IPS-18c (cell line): ENCODE data around the gene CEP70.
"Not testable (repeated sequence)": the region's sequence is repeated elsewhere in the genome, so short reads cannot be mapped to it uniquely, and the experiment has no call there.

Source experiments
- H3K4me3 ChIP-seq: 2 replicates; pipeline ENCODE4 v1.7.0; 2013; ENCODE audit warnings: low read depth, mild to moderate bottlenecking, low read length, moderate library complexity; ENCODE audit not compliant: insufficient read depth
- H3K9me3 ChIP-seq: one replicate; pipeline ENCODE4 v1.6.1; 2013; ENCODE audit warnings: mild to moderate bottlenecking, low read length, moderate library complexity; ENCODE audit not compliant: control insufficient read depth, insufficient read depth

The CEP70 gene

DNA sequence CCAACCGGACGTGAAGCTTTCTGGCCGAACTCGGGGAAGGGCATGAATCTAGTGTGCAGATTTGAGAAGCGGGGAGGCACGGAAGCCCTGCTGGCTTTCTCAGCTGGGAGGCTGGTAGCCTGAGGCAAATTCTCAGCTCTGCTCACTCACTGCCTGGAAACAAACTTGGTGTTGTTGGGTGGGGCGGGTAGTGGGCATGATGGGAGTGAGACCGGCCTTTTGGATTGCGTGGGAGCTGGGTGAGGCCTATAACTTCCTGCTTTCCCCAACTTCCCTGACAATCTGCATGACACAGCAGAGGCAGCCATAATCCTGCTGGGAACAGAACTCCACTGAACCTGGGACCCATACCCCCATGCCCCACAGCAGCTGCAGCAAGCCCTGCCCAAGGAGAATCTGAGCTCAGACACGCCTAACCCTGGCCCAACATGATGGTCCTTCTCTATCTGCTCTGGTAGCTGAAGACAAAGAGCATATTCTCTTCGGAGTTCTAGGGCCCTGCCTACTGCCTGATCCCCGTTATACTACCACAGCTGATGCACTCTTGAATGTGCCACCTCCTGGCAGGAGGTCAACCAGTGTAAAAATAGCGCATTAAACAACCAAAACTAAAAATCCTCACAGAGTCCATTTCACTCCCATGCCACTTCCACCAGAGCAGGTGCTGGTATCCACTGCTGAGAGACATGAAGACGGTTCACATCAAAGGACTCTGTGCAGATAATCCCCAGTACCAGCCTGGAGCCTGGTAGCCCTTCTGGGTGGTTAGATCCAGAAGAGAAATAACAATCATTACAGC is 44.7 kb downstream of the CEP70 start:
- Histone ChIP-seq H3K9me3 (peaks cover 3% of the 10 kb centered on the region), H3K4me3 (no peak overlapping the region)

DNA sequence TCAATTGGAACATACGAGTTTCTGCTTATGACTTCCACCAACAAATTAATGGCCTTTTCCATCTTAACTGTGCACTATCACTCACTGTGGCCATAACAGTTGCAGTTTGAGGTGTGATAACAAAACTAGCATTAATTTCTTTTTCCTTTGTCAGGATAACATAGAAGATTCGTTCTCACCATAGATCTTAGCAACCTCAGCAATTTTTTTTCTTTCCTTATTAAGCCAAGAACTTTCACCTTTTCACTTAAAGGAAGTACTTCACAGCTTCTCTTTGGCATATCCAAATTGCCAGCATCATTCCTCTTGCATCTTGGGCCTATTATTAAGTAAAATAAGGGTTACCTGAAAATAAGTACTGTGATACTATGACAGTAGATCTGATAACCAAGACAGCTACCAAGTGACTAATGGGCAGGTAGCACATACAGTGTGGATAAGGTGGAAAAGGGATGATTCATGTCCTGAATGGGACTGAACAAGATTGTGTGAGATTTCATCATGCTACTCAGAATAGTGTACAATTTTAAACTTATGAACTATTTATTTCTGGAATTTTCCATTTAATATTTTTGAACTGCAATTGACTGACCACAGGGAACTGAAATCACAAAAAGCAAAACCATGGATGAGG is 46.6 kb downstream of the CEP70 start:
- peaks cover 10% of the 10 kb centered on the region for H3K9me3 ChIP-seq
- no peak overlapping the region for H3K4me3 ChIP-seq

DNA sequence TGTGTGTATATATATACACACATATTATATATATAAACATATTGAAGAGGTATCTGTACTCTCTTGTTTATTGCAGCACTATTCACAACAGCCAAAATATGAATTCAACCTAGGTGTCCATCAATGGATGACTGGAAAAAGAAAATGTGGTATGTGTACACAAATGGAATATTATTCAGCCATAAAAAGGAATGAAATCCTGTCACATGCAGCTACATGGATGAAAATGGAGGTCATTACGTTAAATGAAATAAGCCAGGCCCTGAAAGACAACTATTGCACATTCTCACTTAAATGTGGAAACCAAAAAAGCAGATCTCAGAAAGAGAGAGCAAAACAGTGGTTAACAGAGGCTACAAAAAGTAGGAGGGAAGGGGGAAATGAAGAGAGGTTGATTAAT is 49.5 kb downstream of the CEP70 start:
- Histone ChIP-seq H3K9me3 (peaks cover 10% of the 10 kb centered on the region), H3K4me3 (no peak overlapping the region)

DNA sequence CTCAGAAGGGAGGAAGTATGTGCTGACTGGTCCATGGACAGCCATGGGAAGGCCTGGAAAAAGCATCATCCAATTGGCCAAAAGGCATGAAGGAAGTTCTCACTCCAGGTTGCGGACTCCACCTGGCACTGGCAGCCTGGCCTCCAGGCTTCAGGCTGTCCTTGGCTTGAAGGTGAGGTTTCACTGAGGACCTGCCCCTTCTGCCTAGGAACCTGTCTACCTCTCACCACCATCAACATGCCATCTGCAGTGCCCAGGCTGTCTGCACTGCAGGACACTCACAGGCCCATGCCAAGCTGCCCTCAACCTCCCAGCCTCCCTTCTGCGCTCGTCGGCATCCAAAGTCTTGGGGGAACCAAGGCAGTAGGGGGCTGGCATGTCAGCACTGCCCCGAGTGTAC is 51.1 kb downstream of the CEP70 start:
- Histone ChIP-seq H3K9me3 (peaks cover 10% of the 10 kb centered on the region), H3K4me3 (no peak overlapping the region; the same call in 1 of the 2 replicates)

DNA sequence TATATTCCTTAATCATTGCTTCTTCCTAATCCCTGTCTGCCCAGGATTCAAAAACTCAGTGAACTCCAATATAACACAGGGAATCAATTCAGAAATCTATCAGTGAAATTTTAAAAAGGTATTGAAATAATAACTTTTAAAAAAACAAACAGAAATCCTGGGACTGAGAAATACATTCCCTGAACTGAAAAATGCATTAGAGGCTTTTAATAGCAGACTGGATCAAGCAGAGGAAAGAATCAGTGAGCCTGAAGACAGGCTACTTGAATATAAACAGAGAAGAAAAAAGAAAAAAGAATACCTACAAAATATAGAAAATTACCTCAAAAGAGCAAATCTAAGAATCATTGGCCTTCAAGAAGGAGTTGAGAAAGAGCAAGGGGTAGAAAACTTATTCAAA is 54.7 kb downstream of the CEP70 start:
- H3K4me3 ChIP-seq, result no peak overlapping the region
- peaks cover 7% of the 10 kb centered on the region for H3K9me3 ChIP-seq

DNA sequence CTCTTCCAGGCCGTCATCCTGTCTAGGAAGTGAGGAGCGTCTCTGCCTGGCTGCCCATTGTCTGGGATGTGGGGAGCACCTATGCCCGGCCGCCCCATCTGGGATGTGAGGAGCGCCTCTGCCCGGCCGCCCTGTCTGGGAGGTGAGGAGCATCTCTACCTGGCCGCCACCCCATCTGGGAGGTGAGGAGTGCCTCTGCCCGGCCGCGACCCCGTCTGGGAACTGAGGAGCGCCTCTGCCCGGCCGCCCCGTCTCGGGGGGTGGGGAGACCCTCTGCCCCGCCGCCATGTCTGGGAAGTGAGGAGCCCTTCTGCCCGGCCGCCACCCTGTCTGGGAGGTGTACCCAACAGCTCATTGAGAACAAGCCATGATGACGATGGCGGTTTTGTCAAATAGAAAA is 72.6 kb downstream of the CEP70 start:
- H3K9me3 ChIP-seq, H3K4me3 ChIP-seq: not testable (repeated sequence)

DNA sequence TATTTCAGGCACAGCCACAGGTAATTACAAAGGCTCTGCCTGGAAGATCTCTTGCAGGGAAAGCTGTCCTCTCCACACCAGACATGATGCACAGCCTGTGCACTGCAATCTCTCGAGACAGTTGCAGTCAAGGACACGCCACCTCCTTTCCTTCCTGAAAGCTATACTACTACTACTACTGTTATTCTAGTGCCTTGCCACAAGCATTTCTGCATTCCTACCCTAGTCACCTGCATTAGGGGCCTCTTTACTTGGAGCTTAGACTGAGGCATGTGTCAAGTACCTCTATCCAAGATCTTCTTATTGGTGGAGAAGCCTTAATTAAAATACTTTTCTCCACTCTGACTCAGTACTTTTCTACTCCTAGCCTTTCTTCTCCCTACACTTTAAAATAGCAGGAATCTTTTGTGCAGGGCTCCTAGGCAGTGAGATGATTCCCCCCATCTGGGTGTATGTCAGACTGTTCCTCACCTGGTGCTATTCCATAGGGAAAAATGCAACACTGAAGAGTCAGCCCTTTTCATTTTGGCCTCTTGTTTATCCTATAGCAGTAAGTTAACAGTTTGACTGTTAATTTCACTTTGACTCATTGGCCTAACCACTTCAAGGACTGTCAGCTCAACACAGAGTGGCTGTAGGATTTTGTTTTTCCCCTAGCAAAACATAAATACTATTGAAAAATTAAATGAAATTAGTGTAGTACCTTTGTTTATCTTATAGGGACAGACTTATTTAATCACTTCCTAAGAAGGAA is 80.8 kb downstream of the CEP70 start:
- Histone ChIP-seq H3K9me3 (peaks cover 2% of the 10 kb centered on the region), H3K4me3 (no peak overlapping the region)

DNA sequence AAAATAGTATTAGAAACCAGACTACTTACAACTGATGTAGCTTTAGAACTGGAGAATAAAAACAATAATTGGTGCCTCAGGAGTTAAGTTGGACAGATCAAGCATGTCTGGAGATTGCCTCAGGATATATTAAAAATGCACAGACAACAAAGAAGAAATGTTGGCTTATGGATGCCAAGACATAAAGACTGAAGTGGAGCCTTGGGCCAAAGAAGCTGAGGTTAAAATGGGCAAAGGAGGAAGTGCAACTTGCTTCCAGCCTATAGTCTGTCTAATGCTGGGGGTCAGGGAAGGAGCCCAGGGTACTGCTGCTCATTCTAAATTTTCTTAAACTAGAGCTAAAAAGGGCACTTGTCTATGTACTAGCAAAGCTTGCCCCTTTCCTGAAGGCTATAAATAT is 82.1 kb downstream of the CEP70 start:
- H3K4me3 ChIP-seq, result no peak overlapping the region
- H3K9me3 ChIP-seq, result no peaks in the 10 kb centered on the region

DNA sequence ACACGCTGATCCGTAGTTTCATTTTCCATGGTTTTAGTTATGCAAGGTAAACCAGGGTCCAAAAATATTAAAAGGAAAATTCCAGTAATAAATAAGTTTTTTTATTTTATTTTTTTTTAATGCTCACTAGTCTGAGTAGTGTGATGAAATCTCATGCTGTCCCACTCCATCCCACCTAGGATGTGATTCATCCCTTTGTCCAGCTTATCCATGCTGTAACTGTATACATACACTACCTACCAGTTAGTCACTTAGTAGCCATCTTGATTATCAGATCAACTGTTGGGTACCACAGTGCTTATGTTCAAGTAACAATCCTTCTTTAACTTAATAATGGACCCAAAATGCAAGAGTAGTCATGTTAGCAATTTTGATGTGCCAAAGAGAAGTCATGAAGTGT is 84.5 kb downstream of the CEP70 start:
- H3K4me3 ChIP-seq, result no peak overlapping the region
- H3K9me3 ChIP-seq, result no peaks in the 10 kb centered on the region

DNA sequence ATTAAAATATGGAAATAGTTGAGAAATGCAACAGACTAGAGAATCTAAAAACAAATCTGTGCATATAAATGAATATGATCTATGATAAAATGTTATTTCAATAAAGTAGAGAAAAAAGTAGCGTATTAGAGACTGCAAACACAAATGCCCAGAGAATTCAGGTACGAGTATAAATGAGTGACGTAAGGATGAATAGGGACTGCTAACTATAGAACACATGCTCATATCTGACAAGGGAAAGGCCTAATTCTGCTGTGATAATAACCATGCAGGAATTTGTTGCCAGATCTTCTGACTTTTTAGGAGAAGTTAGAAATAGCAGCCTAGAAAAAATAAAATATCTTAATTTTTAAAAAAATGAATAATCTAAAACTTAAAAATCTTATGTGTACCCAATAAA is 86.5 kb downstream of the CEP70 start:
- Histone ChIP-seq H3K9me3 (no peaks in the 10 kb centered on the region), H3K4me3 (no peak overlapping the region)

DNA sequence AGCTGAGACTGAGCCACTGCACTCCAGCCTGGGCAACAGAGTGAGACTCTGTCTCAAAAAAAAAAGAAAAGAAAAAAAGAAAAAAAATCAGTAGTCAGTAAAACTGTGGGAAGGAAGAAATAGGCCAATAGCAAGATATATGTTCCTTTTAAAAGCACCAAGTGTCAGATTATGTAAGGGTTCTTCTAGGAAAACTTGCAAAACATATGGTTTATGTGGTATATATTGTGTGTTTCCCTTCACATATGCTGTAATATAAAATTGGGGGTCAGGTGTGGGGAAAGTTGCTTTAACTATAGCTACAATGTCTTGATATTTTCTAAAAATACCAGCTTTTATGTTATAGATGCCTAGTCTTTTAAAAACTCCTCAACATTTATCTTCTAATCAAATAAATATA is 95.1 kb downstream of the CEP70 start:
- Histone ChIP-seq H3K9me3 (peaks cover 1% of the 10 kb centered on the region), H3K4me3 (no peak overlapping the region)

DNA sequence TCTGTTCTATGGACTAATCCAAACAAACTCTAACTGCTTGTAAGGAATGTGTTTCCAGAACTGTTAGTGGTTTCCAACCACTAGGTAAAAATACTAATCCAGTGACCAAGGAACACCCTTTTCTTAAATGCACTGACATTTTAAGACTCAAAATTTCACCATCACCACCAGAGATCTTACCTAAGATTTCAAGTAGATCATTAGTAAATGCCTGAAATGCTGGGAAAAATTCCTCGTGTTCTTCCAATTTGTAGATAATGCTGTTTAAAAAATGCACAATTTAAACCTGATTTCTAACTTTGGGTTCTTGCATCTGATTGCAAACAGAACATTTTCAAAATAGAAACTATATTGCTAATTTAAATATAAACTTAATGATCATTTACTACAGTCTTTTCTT is 96.2 kb downstream of the CEP70 start:
- peaks cover 2% of the 10 kb centered on the region for H3K9me3 ChIP-seq
- no peak overlapping the region for H3K4me3 ChIP-seq

DNA sequence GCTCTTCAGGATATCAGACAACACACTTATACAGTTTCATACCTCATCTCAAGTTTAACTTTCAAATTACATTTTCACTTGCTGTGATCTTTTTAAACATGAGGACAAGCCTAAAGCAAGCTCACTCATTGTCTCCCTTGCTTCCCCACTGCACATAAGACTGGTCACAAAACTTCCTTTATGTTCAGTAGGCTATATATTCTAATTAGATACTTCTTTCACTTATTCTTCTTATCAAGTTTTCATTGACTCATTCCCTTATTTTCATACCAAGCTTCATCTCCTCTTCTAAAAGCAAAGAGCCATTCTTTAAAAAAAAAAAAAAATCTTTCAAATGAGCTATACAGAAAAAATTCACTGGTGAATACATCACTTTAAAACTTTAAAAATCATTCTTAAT is 97.0 kb downstream of the CEP70 start:
- Histone ChIP-seq H3K9me3 (peaks cover 2% of the 10 kb centered on the region), H3K4me3 (no peak overlapping the region)

DNA sequence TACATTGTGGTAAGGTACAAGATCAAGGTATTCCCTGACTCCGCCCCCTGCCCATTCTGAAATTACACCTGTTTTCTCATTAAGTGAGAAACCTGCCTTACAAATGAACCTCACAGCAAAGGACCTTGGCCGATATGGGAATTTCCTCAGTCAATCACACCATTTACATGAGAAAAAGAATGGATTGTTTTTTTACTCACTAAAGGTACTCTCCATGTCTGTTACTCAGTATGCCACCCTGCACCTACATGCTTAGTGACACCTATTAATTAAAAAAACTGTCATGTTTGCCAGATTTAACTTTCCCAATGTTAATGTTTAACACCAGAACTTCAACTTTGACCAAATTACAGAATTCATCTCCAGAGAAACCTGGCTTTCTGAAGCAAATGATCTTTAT is 97.6 kb downstream of the CEP70 start:
- no peak overlapping the region for H3K4me3 ChIP-seq

DNA sequence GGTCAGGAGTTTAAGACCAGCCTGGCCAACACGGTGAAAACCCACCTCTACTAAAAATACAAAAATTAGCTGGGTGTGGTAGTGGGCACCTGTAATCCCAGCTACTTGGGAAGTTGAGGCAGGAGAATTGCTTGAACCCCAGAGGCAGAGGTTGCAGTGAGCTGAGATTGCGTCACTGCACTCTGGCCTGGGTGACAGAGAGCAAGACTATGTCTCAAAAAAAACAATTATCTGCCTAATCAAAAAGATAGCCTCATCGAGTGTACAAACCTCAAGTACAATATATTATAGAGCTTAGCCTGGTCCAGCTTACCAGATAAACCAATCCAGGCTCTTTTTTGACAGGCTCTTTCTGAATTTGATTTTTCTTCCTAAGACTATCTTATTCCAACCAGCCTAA is 98.4 kb downstream of the CEP70 start:
- H3K4me3 ChIP-seq, H3K9me3 ChIP-seq: not testable (repeated sequence)

More for the DNA sequence above, 97.6 kb downstream of the CEP70 start:
- H3K9me3 ChIP-seq, result peaks cover 2% of the 10 kb centered on the region

DNA sequence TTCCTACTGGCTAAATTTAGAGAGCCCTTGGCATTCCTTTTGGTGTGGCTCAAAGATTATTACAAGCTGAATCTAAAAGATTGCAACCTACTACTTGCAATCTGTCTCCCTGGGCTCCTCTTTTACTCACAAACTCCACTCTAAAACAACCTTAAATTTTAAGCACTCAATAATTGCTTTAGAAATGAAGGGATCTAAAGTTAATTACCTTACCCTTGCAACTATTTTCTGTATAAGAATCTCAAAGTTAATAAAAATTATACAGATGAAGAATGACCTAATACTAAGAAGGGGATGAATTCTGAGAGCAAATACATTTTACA is 99.5 kb downstream of the CEP70 start:
- Histone ChIP-seq H3K4me3 (no peak overlapping the region), H3K9me3 (peaks cover 2% of the 10 kb centered on the region)

DNA sequence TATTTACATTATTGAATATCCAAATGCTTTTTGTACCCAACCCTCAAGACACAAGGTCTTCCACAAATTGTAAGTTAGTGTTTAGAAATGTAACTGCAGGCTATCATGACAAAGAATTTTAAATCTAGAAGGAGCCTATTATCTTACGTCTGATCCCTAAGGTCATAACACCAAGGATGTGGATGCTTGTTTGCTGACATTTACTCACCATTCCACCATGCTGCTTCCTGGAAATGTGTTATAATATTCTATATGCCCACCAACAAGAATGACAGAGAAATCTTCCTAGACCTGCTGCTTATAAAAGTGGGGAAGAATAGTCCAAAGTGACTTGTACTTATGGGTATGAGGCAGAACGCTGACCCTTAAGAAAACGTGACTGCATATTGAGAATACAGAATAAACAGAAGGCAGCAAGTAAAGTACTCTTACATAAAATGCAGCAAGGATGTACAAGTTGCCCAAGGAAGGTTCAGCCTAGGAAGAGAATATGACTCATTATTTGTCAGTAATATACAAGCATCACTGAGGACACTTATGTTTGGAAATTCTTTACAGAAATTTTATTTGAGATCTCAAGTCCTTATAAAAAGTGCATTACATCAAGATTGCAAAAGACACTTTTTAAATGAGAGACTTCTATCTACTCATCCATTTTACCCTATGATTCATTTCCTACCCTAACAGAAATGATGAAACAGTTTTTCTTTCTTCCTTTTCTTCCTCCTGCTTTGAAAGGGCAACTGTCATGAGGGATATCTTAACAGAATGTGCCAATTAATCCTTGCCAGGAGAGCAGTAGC is 100.1 kb downstream of the CEP70 start:
- H3K4me3 ChIP-seq, result no peak overlapping the region
- peaks cover 2% of the 10 kb centered on the region for H3K9me3 ChIP-seq
